GM23338 (cell line): ENCODE data around the gene TRIM24. TPM values are rescaled to one million over a fixed set of nuclear protein-coding genes. Genes with fewer than 3 reads are reported as not detected.

ENCODE experiments used
- ATAC-seq: fragments of 200-7000 bp; cut with Tn5 transposase; 3 replicates; pipeline ENCODE4 v1.9.1; 2020
- DNase-seq: peaks from one replicate; pipeline ENCODE4 v3.0.0-alpha.2; 2015; ENCODE audit warnings: low spot score
- H2AFZ ChIP-seq: fragments of 200-600 bp; sonication (generic); 2 replicates; pipeline ENCODE4 v1.8.0; 2016; ENCODE audit warnings: antibody characterized with exemption, mild to moderate bottlenecking, moderate library complexity
- H3F3A ChIP-seq: fragments of 200-600 bp; sonication (generic); replicated peaks from 2 replicates; pipeline ENCODE4 v1.8.0; 2017; ENCODE audit warnings: antibody characterized with exemption, mixed run types, low read depth
- H3K27ac ChIP-seq: fragments of 200-600 bp; sonication (generic); 2 replicates; pipeline ENCODE4 v1.6.1; 2016; ENCODE audit warnings: low read depth
- H3K27me3 ChIP-seq: fragments of 200-600 bp; sonication (generic); 2 replicates; pipeline ENCODE4 v1.8.0; 2016; ENCODE audit warnings: mild to moderate bottlenecking, mixed run types, moderate library complexity; ENCODE audit not compliant: insufficient read depth
- H3K36me3 ChIP-seq: fragments of 200-600 bp; sonication (generic); 2 replicates; pipeline ENCODE4 v1.8.0; 2016; ENCODE audit warnings: mild to moderate bottlenecking; ENCODE audit not compliant: insufficient read depth
- H3K4me1 ChIP-seq: fragments of 200-600 bp; sonication (generic); 2 replicates; pipeline ENCODE4 v1.8.0; 2016; ENCODE audit warnings: mild to moderate bottlenecking, moderate library complexity; ENCODE audit not compliant: insufficient read depth
- H3K4me2 ChIP-seq: fragments of 200-600 bp; sonication (generic); 2 replicates; pipeline ENCODE4 v1.7.1; 2017; ENCODE audit warnings: mixed run types
- H3K4me3 ChIP-seq: fragments of 200-600 bp; sonication (generic); 2 replicates; pipeline ENCODE4 v1.6.1; 2016; ENCODE audit warnings: mixed run types
- H3K79me2 ChIP-seq: fragments of 200-600 bp; sonication (generic); replicated peaks from 2 replicates; pipeline ENCODE4 v1.8.0; 2017; ENCODE audit warnings: mild to moderate bottlenecking; ENCODE audit not compliant: insufficient read depth
- H3K9me2 ChIP-seq: fragments of 200-600 bp; sonication (generic); 2 replicates; pipeline ENCODE4 v1.8.0; 2017; ENCODE audit not compliant: insufficient read depth
- H4K20me1 ChIP-seq: fragments of 200-600 bp; sonication (generic); replicated peaks from 2 replicates; pipeline ENCODE4 v1.8.0; 2017; ENCODE audit warnings: mild to moderate bottlenecking; ENCODE audit not compliant: insufficient read depth
- H3K27ac Mint-ChIP-seq: 2 replicates; pipeline ENCODE4 v1.8.0; 2020; ENCODE audit warnings: inconsistent platforms, mild to moderate bottlenecking, moderate library complexity, mixed read lengths
- H3K27me3 Mint-ChIP-seq: 3 replicates; pipeline ENCODE4 v1.8.0; 2022; ENCODE audit warnings: low read depth, mild to moderate bottlenecking, moderate library complexity, mixed read lengths, inconsistent platforms; ENCODE audit not compliant: insufficient read depth, poor library complexity
- H3K36me3 Mint-ChIP-seq: 3 replicates; pipeline ENCODE4 v1.8.0; 2021; ENCODE audit warnings: low read depth, mild to moderate bottlenecking, inconsistent platforms, moderate library complexity, mixed read lengths
- H3K4me1 Mint-ChIP-seq: 3 replicates; pipeline ENCODE4 v1.8.0; 2020; ENCODE audit warnings: mild to moderate bottlenecking, inconsistent platforms, mixed read lengths
- H3K4me3 Mint-ChIP-seq: 3 replicates; pipeline ENCODE4 v1.8.0; 2021; ENCODE audit warnings: moderate library complexity, mild to moderate bottlenecking, inconsistent platforms, mixed read lengths
- H3K9me3 Mint-ChIP-seq: 3 replicates; pipeline ENCODE4 v1.8.0; 2020; ENCODE audit warnings: moderate library complexity, mild to moderate bottlenecking, inconsistent platforms, mixed read lengths
- CREB1 ChIP-seq: fragments of 250-450 bp; sonication (Bioruptor Pico); IDR thresholded peaks from 2 replicates; pipeline ENCODE4 v1.5.0; 2020; ENCODE audit warnings: low read depth, mild to moderate bottlenecking, moderate library complexity
- CTCF ChIP-seq, 2 experiments: fragments of 200-600 bp in 1 of 2; sonication (generic) in 1 of 2; conservative IDR thresholded peaks; 2 replicates each; pipeline versions ENCODE4 v1.5.1 to v1.6.1; 2016 to 2017; ENCODE audit warnings: antibody characterized with exemption in 2 of 2, low read depth in 2 of 2, mild to moderate bottlenecking in 2 of 2, moderate library complexity in 1 of 2
- ETS1 ChIP-seq: IDR thresholded peaks from 2 replicates; pipeline ENCODE4 v1.6.1; 2016; ENCODE audit warnings: antibody characterized with exemption
- EZH2 ChIP-seq: fragments of 200-600 bp; sonication (generic); IDR thresholded peaks from one replicate; pipeline ENCODE4 v1.8.0; 2017; ENCODE audit warnings: antibody characterized with exemption, mild to moderate bottlenecking, low read depth; ENCODE audit not compliant: unreplicated experiment
- EZH2phosphoT487 ChIP-seq: fragments of 200-600 bp; sonication (generic); IDR thresholded peaks from one replicate; pipeline ENCODE4 v1.8.1; 2018; ENCODE audit warnings: antibody characterized with exemption; ENCODE audit not compliant: unreplicated experiment
- JUNB ChIP-seq: IDR thresholded peaks from one replicate; pipeline ENCODE4 v1.6.1; 2016; ENCODE audit warnings: antibody characterized with exemption; ENCODE audit not compliant: unreplicated experiment
- NANOG ChIP-seq: IDR thresholded peaks from 2 replicates; pipeline ENCODE4 v1.6.1; 2016; ENCODE audit warnings: antibody characterized with exemption, borderline replicate concordance
- POLR2AphosphoS5 ChIP-seq: IDR thresholded peaks from 2 replicates; pipeline ENCODE4 v1.6.1; 2016; ENCODE audit warnings: antibody characterized with exemption, low read depth
- REST ChIP-seq: IDR thresholded peaks from one replicate; pipeline ENCODE4 v1.6.1; 2018; ENCODE audit warnings: antibody characterized with exemption; ENCODE audit not compliant: unreplicated experiment
- STAT1 ChIP-seq: IDR thresholded peaks from one replicate; pipeline ENCODE4 v1.6.1; 2016; ENCODE audit warnings: antibody characterized with exemption; ENCODE audit not compliant: unreplicated experiment
- ZNF114 ChIP-seq: fragments of 250-450 bp; sonication (Bioruptor Pico); IDR thresholded peaks from 2 replicates; pipeline ENCODE4 v1.5.0; 2020; ENCODE audit warnings: mild to moderate bottlenecking, moderate library complexity
- ZNF331 ChIP-seq: fragments of 250-450 bp; sonication (Bioruptor Pico); IDR thresholded peaks from 2 replicates; pipeline ENCODE4 v1.5.0; 2020; ENCODE audit warnings: low read depth, mild to moderate bottlenecking, moderate library complexity
- ZNF462 ChIP-seq: fragments of 250-450 bp; sonication (Bioruptor Pico); IDR thresholded peaks from 2 replicates; pipeline ENCODE4 v1.5.0; 2020; ENCODE audit warnings: mild to moderate bottlenecking, moderate library complexity
- polyA plus RNA-seq: library from polyadenylated mRNA; unstranded; fragments of >200 nt; fragmentation: Nextera tagmentation; extraction: Ambion mirVana; gene quantifications from 2 replicates; pipeline ENCODE4 v1.2.1, GENCODE V29; 2016
- total RNA-seq: library from RNA; depleted of rRNA; stranded (reverse); fragments of >200 nt; shearing (Covaris generic); gene quantifications from 2 replicates; pipeline ENCODE4 v1.2.3, GENCODE V29; 2014

Gene TRIM24
- total and polyA plus RNA-seq, 2 experiments from 2014 or later: 67.0 to 120 TPM

- peaks cover 95% of the 10 kb centered on the region for H3K36me3 Mint-ChIP-seq
- Histone ChIP-seq H3K4me1 (no peaks in the 10 kb centered on the region), H3K36me3 (peaks cover 87% of the 10 kb centered on the region), H3K9me2 (no peaks in the 10 kb centered on the region), H3K4me3 (no peak overlapping the region), H3F3A (0 out of 2 replicates have a peak, but pooled peaks cover 4% of the 10 kb centered on the region), H4K20me1 (no peaks in the 10 kb centered on the region), H3K79me2 (no peaks in the 10 kb centered on the region; the same call in 1 of the 2 replicates), H3K27me3 (no peaks in the 10 kb centered on the region), H3K27ac (no peak overlapping the region), H3K4me2 (no peak overlapping the region), H2AFZ (no peak overlapping the region)
- DNase-seq (no peak), ATAC-seq (no peak)
- H3K9me3 Mint-ChIP-seq: no peaks in the 10 kb centered on the region
- peaks cover 2% of the 10 kb centered on the region for H3K27me3 Mint-ChIP-seq
- no peak overlapping the region for H3K4me3 Mint-ChIP-seq
- H3K27ac Mint-ChIP-seq: no peak overlapping the region
- TF ChIP-seq POLR2AphosphoS5 (no peak), EZH2 (no peak), JUNB (no peak), ETS1 (no peak), ZNF462 (no peak), NANOG (no peak), REST (no peak), STAT1 (no peak), EZH2phosphoT487 (no peak), ZNF331 (no peak), CREB1 (no peak), CTCF (conservative IDR thresholded peaks at IDR 0.05; ENCODE audit: low read depth in 2 of 2) (no peak), ZNF114 (CRISPR knock-in tag) (no peak)
- H3K4me1 Mint-ChIP-seq: no peaks in the 10 kb centered on the region
Measured at GRCh38 chr7:138581065-138581464, 121.0 kb downstream of the TRIM24 start.
